Heart right ventricle (tissue), 16 donors: ENCODE measurements around the gene TMTC2. TPM values are rescaled to one million over a fixed set of nuclear protein-coding genes. Genes with fewer than 3 reads are reported as not detected.

ENCODE experiments used
- ATAC-seq, 8 donors: fragments of 200-7000 bp; cut with Tn5 transposase; one replicate each; pipeline ENCODE4 v1.9.1; 2020; ENCODE audit warnings: mild to moderate bottlenecking in 8 of 8, moderate library complexity in 8 of 8, moderate number of reproducible peaks in 1 of 8
- DNase-seq, 2 donors: peaks; one replicate each; pipeline ENCODE4 v3.0.0-alpha.2; 2020
- H3K27ac ChIP-seq, 10 donors: fragments of 200-600 bp; sonication (generic) in 2 of 10; one replicate each; pipeline versions ENCODE4 v1.5.0 to v1.8.0; 2020 to 2022; ENCODE audit warnings: mild to moderate bottlenecking in 3 of 10
- H3K27me3 ChIP-seq, 7 donors: fragments of 200-600 bp; one replicate each; pipeline ENCODE4 v1.8.0; 2021 to 2022; ENCODE audit warnings: mild to moderate bottlenecking in 2 of 7
- H3K36me3 ChIP-seq, 9 donors: fragments of 200-600 bp; sonication (generic) in 1 of 9; one replicate each; pipeline versions ENCODE4 v1.5.0 to v1.8.0; 2020 to 2022; ENCODE audit warnings: mild to moderate bottlenecking in 2 of 9
- H3K4me1 ChIP-seq, 9 donors: fragments of 200-600 bp; sonication (generic) in 1 of 9; one replicate each; pipeline versions ENCODE4 v1.5.0 to v1.8.0; 2020 to 2022; ENCODE audit warnings: mild to moderate bottlenecking in 4 of 9
- H3K4me3 ChIP-seq, 10 donors: fragments of 200-600 bp; sonication (generic) in 2 of 10; one replicate each; pipeline versions ENCODE4 v1.5.0 to v1.8.0; 2020 to 2022; ENCODE audit warnings: mild to moderate bottlenecking in 7 of 10, moderate library complexity in 2 of 10
- H3K9me3 ChIP-seq, 11 donors: fragments of 200-600 bp in 10 of 11; sonication (generic) in 2 of 11; one replicate each; pipeline versions ENCODE4 v1.5.0 to v1.8.0; 2013 to 2022; ENCODE audit warnings: mild to moderate bottlenecking in 2 of 11, control low read depth in 1 of 11, moderate library complexity in 1 of 11
- CTCF ChIP-seq, 9 donors: fragments of 200-600 bp; sonication (generic) in 2 of 9; IDR thresholded peaks; one replicate each; pipeline versions ENCODE4 v1.5.0 to v1.8.0; 2021 to 2022; ENCODE audit warnings: antibody characterized with exemption in 9 of 9, mild to moderate bottlenecking in 5 of 9, moderate library complexity in 1 of 9
- WGBS, 2 donors: extraction: QIAGEN DNeasy Blood & Tissue Kit; methylation state at CpG; one replicate each; pipeline ENCODE4 v1.1.7; 2013; ENCODE audit warnings: inconsistent platforms in 1 of 2; 5-methylcytosine and 5-hydroxymethylcytosine counted together
- intact Hi-C, 10 donors: fragments of 100-400 bp; cut with DNase I; formaldehyde crosslinking; loops; one replicate each; pipeline versions ENCODE4 v1.11.1 to v1.14.2; 2022
- polyA plus RNA-seq, 2 donors: library from polyadenylated mRNA; stranded (reverse); fragments of 200-250 nt; gene quantifications; one replicate each; pipeline ENCODE4 v1.2.3, GENCODE V29; 2013
- total RNA-seq, 10 donors: library from RNA; stranded (reverse); fragmentation: NEBNext Ultra II Directional in 3 of 10; extraction: Animal tissue kit (Norgen Biotek cat#: 25700) in 3 of 10; gene quantifications; one replicate each; pipeline versions ENCODE4 v1.2.1 to v1.2.4, GENCODE V29; 2021 to 2023
- donor health status: Arrhythmogenic right ventricular cardiomyopathy.
- donor health status: ischemic (EF 13 %, LVEDD 7.1; RV severe dilation, severe dysfunction).
- donor health status: healthy with polysubstance abuse.
- donor health status: DM: no; HTN: yes; CAD: no.
- donor health status: DM: no; HTN: no; CAD: no.
- donor health status: ischemic (EF 25% LVEDD 6.9; RV normal size, moderate dysfunction).
- donor health status: ischemic (EF 25% LVEDD 5.7; RV mildly dilated, moderate dysfunction).
- donor health status: healthy.
- donor health status: DM: yes; HTN: yes; CAD: no.
- donor health status: Ischemic cardiomyopathy.
- donor health status: ischemic (EF 35%, LVEDD 5.7; RV mildly dilated, moderate dysfunction).
- donor health status: nonischemic (EF 11% LVEDD 7.7; RV severe dilation, severe dysfunction).
- donor health status: DM: yes; HTN: yes; CAD: no.
- donor health status: PGD.
- donor health status: ischemic (EF 29% LVEDD 5.4; RV normal size, mild dysfunction).
- donor health status: nonischemic (EF 23%, LVEDD 6.1; RV moderate dilation, normal function).

Gene TMTC2
- total and polyA plus RNA-seq, 12 donors: 1.6 to 4.4 (median 2.6) TPM

DNA sequence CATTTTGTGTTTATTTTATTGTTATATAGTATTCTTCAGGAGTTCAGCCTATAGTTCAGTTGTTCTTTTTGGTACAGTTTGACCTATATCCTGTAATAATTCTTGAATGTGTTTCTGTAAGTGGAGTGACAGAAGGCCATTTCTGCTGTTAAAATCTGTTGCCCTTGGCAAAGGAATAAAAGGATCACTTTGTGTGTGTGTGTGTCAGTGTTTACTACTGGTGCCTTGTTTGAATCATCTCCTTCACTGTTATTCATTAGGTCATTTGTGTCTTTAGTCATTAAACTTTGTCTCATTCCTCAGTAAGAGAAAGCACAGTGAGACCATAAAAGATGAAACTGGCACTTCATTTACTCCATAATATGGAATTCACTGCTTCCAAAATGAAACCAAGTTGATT, 130.7 kb downstream of the TMTC2 start:
- DNase-seq (no peak), ATAC-seq (no peak)
- Histone ChIP-seq H3K27me3 (no peaks in the 10 kb centered on the region), H3K36me3 (no peaks in the 10 kb centered on the region), H3K9me3 (no peaks in the 10 kb centered on the region), H3K27ac (no peak overlapping the region), H3K4me1 (no peaks in the 10 kb centered on the region), H3K4me3 (no peak overlapping the region)
- intact Hi-C loops: no loop called here
- TF ChIP-seq CTCF (IDR thresholded peaks at IDR 0.05): no peak

GRCh38 chr12:82818271-82819035, 131.7 kb downstream of the TMTC2 start:
- no peaks in the 10 kb centered on the region for H3K36me3 ChIP-seq
- H3K27me3 ChIP-seq: no peaks in the 10 kb centered on the region
- intact Hi-C loops: no loop called here
- ATAC-seq (no peak), DNase-seq (no peak)
- no peak for TF ChIP-seq CTCF (IDR thresholded peaks at IDR 0.05)
- WGBS, 2 donors: 81 to 92% methylated on average over 1 of the region's 1 CpG
- no peak overlapping the region for H3K27ac ChIP-seq
- no peaks in the 10 kb centered on the region for H3K4me1 ChIP-seq
- H3K4me3 ChIP-seq: no peak overlapping the region
- no peaks in the 10 kb centered on the region for H3K9me3 ChIP-seq

- no peaks in the 10 kb centered on the region for H3K36me3 ChIP-seq
- intact Hi-C loops: no loop called here
- no peak for DNase-seq
- H3K4me1 ChIP-seq: no peaks in the 10 kb centered on the region
- H3K4me3 ChIP-seq: no peak overlapping the region
- H3K9me3 ChIP-seq: no peaks in the 10 kb centered on the region
- no peaks in the 10 kb centered on the region for H3K27me3 ChIP-seq
- H3K27ac ChIP-seq: no peak overlapping the region
- no peak for TF ChIP-seq CTCF (IDR thresholded peaks at IDR 0.05)
- ATAC-seq: no peak
Measured at GRCh38 chr12:82826505-82826904, 139.8 kb downstream of the TMTC2 start.

GRCh38 chr12:82832096-82832495, 145.4 kb downstream of the TMTC2 start:
- DNase-seq (no peak), ATAC-seq (no peak)
- WGBS, 2 donors: 86 to 90% methylated on average over 2 of the region's 2 CpGs
- Histone ChIP-seq H3K4me3 (no peak overlapping the region), H3K9me3 (no peaks in the 10 kb centered on the region), H3K4me1 (peaks cover 0 to 19% (median 0%) of the 10 kb centered on the region in 9 donors), H3K27me3 (no peaks in the 10 kb centered on the region), H3K27ac (peak overlapping the region in 1 of 10 donors; percentile 46), H3K36me3 (no peaks in the 10 kb centered on the region)
- intact Hi-C loops: no loop called here
- TF ChIP-seq CTCF (IDR thresholded peaks at IDR 0.05): no peak
